Measurements from ENCODE around the gene DTNB.

The DTNB gene

GRCh38 chr2:25361261-25362048 lies 311.9 kb downstream of the DTNB start:
- H3K9me3 ChIP-seq (ENCODE audit: control insufficient read depth, low read length), result no peaks in the 10 kb centered on the region
- 57 to 58% methylated on average over 34 of the region's 34 CpGs for WGBS, 2 experiments
- no peak overlapping the region for H3K27ac ChIP-seq (ENCODE audit: insufficient read depth, low read depth, low read length, poor library complexity, severe bottlenecking)
- H3K4me3 ChIP-seq (ENCODE audit: insufficient read depth, low read depth, low read length), result no peak overlapping the region
- peaks cover 5% of the 10 kb centered on the region for H3K4me1 ChIP-seq (ENCODE audit: control insufficient read depth, insufficient read depth, low read length)
- H3K36me3 ChIP-seq (ENCODE audit: control insufficient read depth, insufficient read depth, low read length), result no peaks in the 10 kb centered on the region
- H3K27me3 ChIP-seq (ENCODE audit: control insufficient read depth, insufficient read depth, low read length, poor library complexity, severe bottlenecking), result peaks cover 45% of the 10 kb centered on the region

DNA sequence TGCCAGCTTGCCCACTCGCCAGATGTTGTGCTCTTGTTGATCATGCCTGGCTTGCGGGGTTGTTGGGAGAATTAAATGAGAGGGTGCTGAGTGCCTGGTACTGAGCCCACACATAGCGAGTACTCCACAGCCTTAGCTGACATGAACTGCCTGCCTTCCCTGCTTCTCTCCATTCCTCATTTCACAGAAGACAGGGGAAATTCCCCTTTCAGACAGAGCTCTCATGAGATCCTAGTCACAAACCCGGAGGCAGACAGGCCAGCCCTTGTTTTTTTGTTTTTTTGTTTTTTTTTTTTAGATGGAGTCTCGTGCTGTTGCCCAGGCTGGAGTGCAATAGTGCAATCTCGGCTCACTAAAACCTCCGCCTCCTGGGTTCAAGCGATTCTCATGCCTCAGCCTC lies 314.5 kb downstream of the DTNB start:
- Histone ChIP-seq H3K36me3 (ENCODE audit: control insufficient read depth, insufficient read depth, low read length) (no peaks in the 10 kb centered on the region), H3K9me3 (ENCODE audit: control insufficient read depth, low read length) (no peaks in the 10 kb centered on the region), H3K4me3 (ENCODE audit: insufficient read depth, low read depth, low read length) (no peak overlapping the region), H3K27ac (ENCODE audit: insufficient read depth, low read depth, low read length, poor library complexity, severe bottlenecking) (no peak overlapping the region), H3K27me3 (ENCODE audit: control insufficient read depth, insufficient read depth, low read length, poor library complexity, severe bottlenecking) (peaks cover 37% of the 10 kb centered on the region), H3K4me1 (ENCODE audit: control insufficient read depth, insufficient read depth, low read length) (peaks cover 5% of the 10 kb centered on the region)
- WGBS, 2 experiments, result 86 to 90% methylated on average over 8 of the region's 8 CpGs

DNA sequence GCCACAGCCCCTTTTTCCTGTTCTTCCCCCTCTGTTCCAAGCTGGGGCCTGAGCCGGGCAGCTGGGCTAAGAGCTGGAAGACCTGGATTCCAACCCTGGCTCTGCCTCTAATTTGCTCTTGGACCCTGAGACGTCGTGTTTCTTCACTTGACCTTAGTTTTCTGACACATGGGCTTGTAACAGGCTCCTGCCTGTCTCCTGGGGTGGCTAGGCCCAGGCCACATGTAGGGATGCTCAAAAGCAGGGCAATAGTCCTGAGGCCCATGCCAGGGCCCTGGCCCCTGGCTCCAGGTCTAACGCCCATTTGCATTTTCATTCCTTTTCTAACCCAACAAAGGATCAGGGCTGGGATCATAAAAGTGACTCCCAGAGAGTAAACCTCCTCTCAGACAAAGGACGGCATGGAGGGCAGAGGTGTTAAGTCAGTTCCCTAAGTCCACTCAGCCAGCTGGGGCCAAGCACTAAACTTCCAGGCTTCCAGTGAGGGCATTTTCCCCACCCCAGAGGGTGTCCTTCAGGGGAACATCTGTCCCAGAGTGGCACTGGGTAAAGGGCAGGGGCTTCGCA lies 315.0 kb downstream of the DTNB start:
- Histone ChIP-seq H3K27ac (ENCODE audit: insufficient read depth, low read depth, low read length, poor library complexity, severe bottlenecking) (no peak overlapping the region), H3K4me1 (ENCODE audit: control insufficient read depth, insufficient read depth, low read length) (peaks cover 5% of the 10 kb centered on the region), H3K9me3 (ENCODE audit: control insufficient read depth, low read length) (no peaks in the 10 kb centered on the region), H3K36me3 (ENCODE audit: control insufficient read depth, insufficient read depth, low read length) (no peaks in the 10 kb centered on the region), H3K27me3 (ENCODE audit: control insufficient read depth, insufficient read depth, low read length, poor library complexity, severe bottlenecking) (peaks cover 32% of the 10 kb centered on the region), H3K4me3 (ENCODE audit: insufficient read depth, low read depth, low read length) (no peak overlapping the region)
- 68 to 69% methylated on average over 6 of the region's 6 CpGs for WGBS, 2 experiments

DNA sequence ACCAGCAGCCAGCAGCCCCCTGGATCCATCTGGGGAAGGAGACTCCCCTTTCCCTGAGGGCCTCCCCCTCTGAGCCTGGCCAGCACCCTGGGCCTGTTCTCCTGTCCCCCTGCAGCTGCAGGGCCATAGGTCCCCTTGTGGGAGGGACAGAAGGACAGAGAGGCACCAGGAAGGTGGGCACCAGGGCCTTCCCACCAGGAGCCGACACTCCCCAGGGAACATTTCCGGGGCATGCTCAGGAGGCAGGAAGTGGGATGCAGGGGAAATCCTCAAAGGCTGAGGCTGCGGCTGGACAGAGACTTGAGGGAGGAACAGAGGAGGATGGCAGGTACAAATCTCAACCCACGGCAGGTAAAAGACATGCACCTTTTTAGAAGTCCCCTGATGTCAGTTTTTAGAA lies 317.3 kb downstream of the DTNB start:
- Histone ChIP-seq H3K27me3 (ENCODE audit: control insufficient read depth, insufficient read depth, low read length, poor library complexity, severe bottlenecking) (peaks cover 12% of the 10 kb centered on the region), H3K36me3 (ENCODE audit: control insufficient read depth, insufficient read depth, low read length) (no peaks in the 10 kb centered on the region), H3K27ac (ENCODE audit: insufficient read depth, low read depth, low read length, poor library complexity, severe bottlenecking) (no peak overlapping the region), H3K9me3 (ENCODE audit: control insufficient read depth, low read length) (no peaks in the 10 kb centered on the region), H3K4me1 (ENCODE audit: control insufficient read depth, insufficient read depth, low read length) (peaks cover 5% of the 10 kb centered on the region), H3K4me3 (ENCODE audit: insufficient read depth, low read depth, low read length) (no peak overlapping the region)
- WGBS, 2 experiments, result 89 to 91% methylated on average over 4 of the region's 4 CpGs

DNA sequence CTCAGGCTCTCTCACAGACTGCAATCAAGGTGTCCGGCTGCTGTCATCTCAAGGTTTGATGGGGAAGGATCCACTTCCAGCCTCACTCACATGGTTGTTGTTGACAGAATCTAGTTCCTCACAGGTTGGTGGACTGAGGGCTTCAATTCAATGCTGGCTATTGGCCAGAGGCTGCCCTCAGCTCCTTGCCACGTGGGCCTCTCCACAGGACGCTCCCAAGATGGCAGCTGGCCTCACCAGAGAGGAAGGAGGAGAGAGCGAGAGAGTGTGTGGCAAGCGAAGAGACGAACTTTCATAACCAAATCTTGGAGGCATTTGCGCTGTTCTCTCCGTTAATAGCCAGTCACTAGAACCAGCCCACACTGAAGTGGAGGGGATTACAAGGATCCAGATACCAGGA lies 318.1 kb downstream of the DTNB start:
- H3K36me3 ChIP-seq (ENCODE audit: control insufficient read depth, insufficient read depth, low read length), result no peaks in the 10 kb centered on the region
- H3K27me3 ChIP-seq (ENCODE audit: control insufficient read depth, insufficient read depth, low read length, poor library complexity, severe bottlenecking), result peaks cover 5% of the 10 kb centered on the region
- H3K4me3 ChIP-seq (ENCODE audit: insufficient read depth, low read depth, low read length), result no peak overlapping the region
- WGBS, 2 experiments, result 92% methylated on average over 8 of the region's 8 CpGs
- H3K27ac ChIP-seq (ENCODE audit: insufficient read depth, low read depth, low read length, poor library complexity, severe bottlenecking), result no peak overlapping the region
- H3K4me1 ChIP-seq (ENCODE audit: control insufficient read depth, insufficient read depth, low read length), result peaks cover 5% of the 10 kb centered on the region
- no peaks in the 10 kb centered on the region for H3K9me3 ChIP-seq (ENCODE audit: control insufficient read depth, low read length)

DNA sequence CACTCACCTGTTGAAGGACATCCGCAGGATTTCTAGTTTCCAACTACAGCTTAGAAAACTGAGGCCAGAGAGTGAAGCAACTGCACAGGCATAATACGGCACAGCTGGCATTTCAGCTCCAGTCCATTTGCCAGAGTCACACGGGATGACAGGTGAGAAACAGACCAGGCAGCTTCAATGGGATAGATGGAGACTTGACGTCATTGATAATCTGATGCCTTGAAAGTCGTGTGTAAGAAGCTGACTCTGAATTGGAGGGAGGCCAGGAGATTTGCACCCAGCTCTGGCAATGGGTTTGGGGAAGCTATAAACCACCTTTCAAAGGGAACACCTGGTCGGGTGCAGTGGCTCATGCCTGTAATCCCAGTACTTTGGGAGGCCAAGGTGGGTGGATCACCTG lies 319.3 kb downstream of the DTNB start:
- 91 to 96% methylated on average over 6 of the region's 6 CpGs for WGBS, 2 experiments

DNA sequence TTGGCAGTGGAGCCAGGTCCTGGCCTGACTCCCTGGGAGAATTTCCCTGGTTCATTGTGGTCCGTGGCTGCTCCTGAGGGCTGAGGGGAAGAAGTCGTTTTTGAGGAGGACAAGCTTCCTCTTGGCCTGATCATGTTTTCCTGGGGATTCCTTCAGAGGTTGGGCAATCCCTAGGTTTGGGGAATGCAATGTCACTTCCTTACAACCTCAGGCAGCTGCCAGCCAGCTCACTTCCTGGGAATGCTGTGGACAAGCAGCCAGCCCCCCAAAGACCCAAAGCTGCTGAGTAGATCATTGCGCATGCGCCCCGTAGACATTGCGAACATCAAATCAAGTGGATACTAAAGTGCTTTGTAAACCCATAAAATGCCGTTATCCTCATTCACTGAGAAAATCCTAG lies 324.0 kb downstream of the DTNB start:
- WGBS, 2 experiments, result 89% methylated on average over 7 of the region's 7 CpGs
- H3K9me3 ChIP-seq (ENCODE audit: control insufficient read depth, low read length), result no peaks in the 10 kb centered on the region
- H3K4me3 ChIP-seq (ENCODE audit: insufficient read depth, low read depth, low read length), result no peak overlapping the region
- H3K4me1 ChIP-seq (ENCODE audit: control insufficient read depth, insufficient read depth, low read length), result no peaks in the 10 kb centered on the region
- H3K27ac ChIP-seq (ENCODE audit: insufficient read depth, low read depth, low read length, poor library complexity, severe bottlenecking), result no peak overlapping the region
- H3K27me3 ChIP-seq (ENCODE audit: control insufficient read depth, insufficient read depth, low read length, poor library complexity, severe bottlenecking), result no peaks in the 10 kb centered on the region
- H3K36me3 ChIP-seq (ENCODE audit: control insufficient read depth, insufficient read depth, low read length), result no peaks in the 10 kb centered on the region

More for the DNA sequence above, 319.3 kb downstream of the DTNB start:
- no peaks in the 10 kb centered on the region for H3K9me3 ChIP-seq (ENCODE audit: control insufficient read depth, low read length)
- H3K27ac ChIP-seq (ENCODE audit: insufficient read depth, low read depth, low read length, poor library complexity, severe bottlenecking), result no peak overlapping the region
- peaks cover 5% of the 10 kb centered on the region for H3K4me1 ChIP-seq (ENCODE audit: control insufficient read depth, insufficient read depth, low read length)
- no peak overlapping the region for H3K4me3 ChIP-seq (ENCODE audit: insufficient read depth, low read depth, low read length)
- H3K36me3 ChIP-seq (ENCODE audit: control insufficient read depth, insufficient read depth, low read length), result no peaks in the 10 kb centered on the region
- no peaks in the 10 kb centered on the region for H3K27me3 ChIP-seq (ENCODE audit: control insufficient read depth, insufficient read depth, low read length, poor library complexity, severe bottlenecking)

GRCh38 chr2:25347846-25348245 lies 325.5 kb downstream of the DTNB start:
- no peaks in the 10 kb centered on the region for H3K9me3 ChIP-seq (ENCODE audit: control insufficient read depth, low read length)
- no peak overlapping the region for H3K27ac ChIP-seq (ENCODE audit: insufficient read depth, low read depth, low read length, poor library complexity, severe bottlenecking)
- 74 to 76% methylated on average over 2 of the region's 2 CpGs for WGBS, 2 experiments
- no peaks in the 10 kb centered on the region for H3K36me3 ChIP-seq (ENCODE audit: control insufficient read depth, insufficient read depth, low read length)
- peaks cover 10% of the 10 kb centered on the region for H3K27me3 ChIP-seq (ENCODE audit: control insufficient read depth, insufficient read depth, low read length, poor library complexity, severe bottlenecking)
- H3K4me1 ChIP-seq (ENCODE audit: control insufficient read depth, insufficient read depth, low read length), result peaks cover under 1% of the 10 kb centered on the region
- no peak overlapping the region for H3K4me3 ChIP-seq (ENCODE audit: insufficient read depth, low read depth, low read length)

GRCh38 chr2:25347205-25347815 lies 326.1 kb downstream of the DTNB start:
- Histone ChIP-seq H3K9me3 (ENCODE audit: control insufficient read depth, low read length) (no peaks in the 10 kb centered on the region), H3K4me3 (ENCODE audit: insufficient read depth, low read depth, low read length) (no peak overlapping the region), H3K27ac (ENCODE audit: insufficient read depth, low read depth, low read length, poor library complexity, severe bottlenecking) (no peak overlapping the region), H3K36me3 (ENCODE audit: control insufficient read depth, insufficient read depth, low read length) (no peaks in the 10 kb centered on the region), H3K27me3 (ENCODE audit: control insufficient read depth, insufficient read depth, low read length, poor library complexity, severe bottlenecking) (peaks cover 14% of the 10 kb centered on the region), H3K4me1 (ENCODE audit: control insufficient read depth, insufficient read depth, low read length) (peaks cover 3% of the 10 kb centered on the region)
- 83 to 86% methylated on average over 7 of the region's 7 CpGs for WGBS, 2 experiments

GRCh38 chr2:25343187-25343825 lies 330.1 kb downstream of the DTNB start:
- Histone ChIP-seq H3K9me3 (ENCODE audit: control insufficient read depth, low read length) (no peaks in the 10 kb centered on the region), H3K4me3 (ENCODE audit: insufficient read depth, low read depth, low read length) (no peak overlapping the region), H3K36me3 (ENCODE audit: control insufficient read depth, insufficient read depth, low read length) (no peaks in the 10 kb centered on the region), H3K27ac (ENCODE audit: insufficient read depth, low read depth, low read length, poor library complexity, severe bottlenecking) (no peak overlapping the region), H3K4me1 (ENCODE audit: control insufficient read depth, insufficient read depth, low read length) (peaks cover 3% of the 10 kb centered on the region), H3K27me3 (ENCODE audit: control insufficient read depth, insufficient read depth, low read length, poor library complexity, severe bottlenecking) (peaks cover 37% of the 10 kb centered on the region)
- 89 to 91% methylated on average over 21 of the region's 21 CpGs for WGBS, 2 experiments
